GM23248 (cell line): ENCODE data around the gene CDYL.

Experiments used
- EZH2 ChIP-seq: fragments of 200-600 bp; sonication (generic); IDR thresholded peaks from 2 replicates; pipeline ENCODE4 v1.6.1; 2018; ENCODE audit warnings: antibody characterized with exemption, mild to moderate bottlenecking; ENCODE audit not compliant: insufficient read depth, poor library complexity, severe bottlenecking
- EZH2phosphoT487 ChIP-seq: fragments of 200-600 bp; sonication (generic); IDR thresholded peaks from 2 replicates; pipeline ENCODE4 v1.6.1; 2018; ENCODE audit warnings: antibody characterized with exemption, moderate library complexity, mild to moderate bottlenecking, low read depth; ENCODE audit not compliant: insufficient read depth

DNA sequence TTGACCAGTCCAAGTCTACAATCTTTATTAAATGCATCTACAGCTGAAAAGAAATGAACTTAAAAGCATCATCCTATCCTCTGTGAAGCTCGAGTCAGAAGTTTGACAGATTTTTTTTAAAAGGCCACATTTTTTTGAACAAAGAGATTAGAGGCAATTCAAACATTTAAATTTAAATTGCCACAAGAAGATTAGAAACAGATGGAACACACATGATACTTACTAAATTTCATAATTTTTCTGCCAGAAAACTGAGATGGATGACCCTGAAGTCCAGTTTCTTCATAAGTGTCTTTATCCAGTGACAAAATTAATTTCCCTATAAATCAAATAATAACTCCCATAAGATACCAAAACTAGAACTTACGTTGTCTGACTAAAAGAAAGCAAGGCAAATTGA is 223.4 kb downstream of the CDYL start:
- TF ChIP-seq EZH2phosphoT487 (no peak), EZH2 (no peak)
